SK-N-MC (cell line): ENCODE results near the gene LY86.

Experiments used
- EZH2 ChIP-seq: fragments of 200-600 bp; sonication (generic); IDR thresholded peaks from one replicate; pipeline ENCODE4 v1.6.1; 2017; ENCODE audit warnings: antibody characterized with exemption
- FOXP2 ChIP-seq: optimal IDR thresholded peaks from 2 replicates; pipeline ENCODE3; 2011; ENCODE audit warnings: mild to moderate bottlenecking, moderate library complexity; ENCODE audit not compliant: insufficient read depth; ENCODE audit errors: extremely low read length, control extremely low read depth
- POLR2AphosphoS5 ChIP-seq: IDR thresholded peaks from 2 replicates; pipeline ENCODE4 v1.6.1; 2012; ENCODE audit warnings: mild to moderate bottlenecking, low read depth, low read length, borderline replicate concordance

DNA sequence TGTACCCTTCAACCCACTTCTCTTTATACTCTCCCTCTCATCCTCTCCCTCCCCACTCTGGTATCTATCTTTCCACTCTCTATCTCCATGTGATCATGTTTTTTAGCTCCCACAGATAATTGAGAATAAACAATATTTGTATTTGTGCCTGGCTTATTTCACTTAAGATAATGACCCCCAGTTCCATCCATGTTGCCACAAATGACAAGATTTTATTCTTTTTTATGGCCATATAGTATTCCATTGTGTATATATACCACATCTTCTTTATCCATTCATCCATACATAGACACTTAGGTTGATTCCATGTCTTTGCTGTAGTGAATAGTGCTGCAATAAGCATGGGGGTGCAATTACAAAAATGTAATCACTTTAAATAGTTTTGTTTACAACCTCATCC lies 62.3 kb downstream of the LY86 start:
- TF ChIP-seq POLR2AphosphoS5 = no peak
- TF ChIP-seq EZH2 = no peak
- no peak for TF ChIP-seq FOXP2
